ENCODE measurements around the gene OR6K3. TPM values are rescaled to one million over a fixed set of nuclear protein-coding genes. Genes with fewer than 3 reads are reported as not detected.

Gene OR6K3
- total RNA-seq, 6 experiments from 2014 or later = not detected

DNA sequence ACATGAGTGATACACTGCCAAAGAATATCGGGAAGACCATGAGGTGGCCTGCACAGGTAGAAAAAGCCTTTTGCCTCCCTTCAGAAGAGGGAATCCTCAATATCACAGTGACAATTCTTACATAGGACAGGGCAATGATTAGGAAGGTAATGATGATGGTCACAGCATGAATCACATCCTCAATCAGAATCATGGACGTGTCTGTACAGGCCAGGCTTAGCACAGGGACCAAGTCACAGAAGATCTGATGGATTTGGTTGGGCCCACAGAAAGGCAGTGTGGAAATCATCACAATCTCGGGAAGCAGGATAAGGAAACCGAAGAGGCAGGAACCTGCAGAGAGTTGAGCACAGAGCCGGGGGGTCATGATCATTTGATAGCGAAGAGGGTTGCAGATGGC lies 3.2 kb downstream of the OR6K3 start:
- DNase-seq = no peak
- Mint-ChIP-seq H3K4me3 (no peak overlapping the region), H3K9me3 (peaks cover 20% of the 10 kb centered on the region), H3K27me3 (ENCODE audit: insufficient read depth) (peaks cover 2% of the 10 kb centered on the region), H3K36me3 (ENCODE audit: low read depth) (no peaks in the 10 kb centered on the region), H3K4me1 (ENCODE audit: low read depth) (no peaks in the 10 kb centered on the region), H3K27ac (no peak overlapping the region)
- TF ChIP-seq, protein P1, sequence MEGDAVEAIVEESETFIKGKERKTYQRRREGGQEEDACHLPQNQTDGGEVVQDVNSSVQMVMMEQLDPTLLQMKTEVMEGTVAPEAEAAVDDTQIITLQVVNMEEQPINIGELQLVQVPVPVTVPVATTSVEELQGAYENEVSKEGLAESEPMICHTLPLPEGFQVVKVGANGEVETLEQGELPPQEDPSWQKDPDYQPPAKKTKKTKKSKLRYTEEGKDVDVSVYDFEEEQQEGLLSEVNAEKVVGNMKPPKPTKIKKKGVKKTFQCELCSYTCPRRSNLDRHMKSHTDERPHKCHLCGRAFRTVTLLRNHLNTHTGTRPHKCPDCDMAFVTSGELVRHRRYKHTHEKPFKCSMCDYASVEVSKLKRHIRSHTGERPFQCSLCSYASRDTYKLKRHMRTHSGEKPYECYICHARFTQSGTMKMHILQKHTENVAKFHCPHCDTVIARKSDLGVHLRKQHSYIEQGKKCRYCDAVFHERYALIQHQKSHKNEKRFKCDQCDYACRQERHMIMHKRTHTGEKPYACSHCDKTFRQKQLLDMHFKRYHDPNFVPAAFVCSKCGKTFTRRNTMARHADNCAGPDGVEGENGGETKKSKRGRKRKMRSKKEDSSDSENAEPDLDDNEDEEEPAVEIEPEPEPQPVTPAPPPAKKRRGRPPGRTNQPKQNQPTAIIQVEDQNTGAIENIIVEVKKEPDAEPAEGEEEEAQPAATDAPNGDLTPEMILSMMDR (IDR thresholded peaks at IDR 0.05) = no peak

DNA sequence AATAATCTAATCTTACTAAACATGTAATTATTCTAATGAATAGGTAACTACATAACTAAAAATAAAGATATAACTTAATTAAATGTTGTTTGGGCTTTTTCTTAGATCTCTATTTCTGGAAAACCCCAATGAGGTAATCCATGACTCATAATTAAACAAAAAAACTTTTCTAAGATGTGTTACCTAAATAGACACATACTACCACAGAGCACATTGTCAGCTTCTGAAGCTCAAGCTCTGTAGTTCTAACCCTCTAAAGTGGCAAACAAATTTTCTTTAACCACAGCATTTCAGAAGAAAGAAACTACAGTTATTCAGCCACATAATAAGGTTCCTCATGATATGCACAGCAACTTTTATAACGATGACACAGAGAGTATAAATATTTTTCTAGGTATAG lies 4.2 kb downstream of the OR6K3 start:
- DNase-seq = no peak
- no peak overlapping the region for H3K27ac Mint-ChIP-seq
- TF ChIP-seq, protein P1 (IDR thresholded peaks at IDR 0.05) = no peak
- H3K4me3 Mint-ChIP-seq = no peak overlapping the region
- H3K9me3 Mint-ChIP-seq = peaks cover 18% of the 10 kb centered on the region
- H3K4me1 Mint-ChIP-seq (ENCODE audit: low read depth) = no peaks in the 10 kb centered on the region
- peaks cover 2% of the 10 kb centered on the region for H3K27me3 Mint-ChIP-seq (ENCODE audit: insufficient read depth)
- H3K36me3 Mint-ChIP-seq (ENCODE audit: low read depth) = no peaks in the 10 kb centered on the region

DNA sequence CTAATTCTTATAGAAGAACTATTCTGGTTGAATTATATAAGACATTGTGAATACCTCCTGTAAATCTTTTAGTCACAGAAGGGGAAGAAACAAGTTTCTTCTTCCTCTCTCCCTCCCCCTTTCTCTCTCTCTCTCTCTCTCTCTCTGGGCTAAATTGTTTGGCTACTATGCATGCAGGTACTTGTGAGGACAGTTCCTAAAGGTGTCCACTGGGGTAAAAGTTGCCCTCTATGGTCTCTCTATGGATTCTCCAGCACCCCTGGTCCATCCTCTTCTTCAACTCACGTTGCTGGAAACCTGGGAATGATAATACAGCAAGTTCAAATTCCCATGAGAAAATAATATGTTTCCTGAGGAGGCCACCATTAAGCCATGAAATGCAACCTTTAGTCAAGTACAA lies 5.8 kb downstream of the OR6K3 start:
- H3K36me3 Mint-ChIP-seq (ENCODE audit: low read depth) = no peaks in the 10 kb centered on the region
- TF ChIP-seq, protein P1 (IDR thresholded peaks at IDR 0.05) = no peak
- H3K9me3 Mint-ChIP-seq = peaks cover 18% of the 10 kb centered on the region
- no peaks in the 10 kb centered on the region for H3K4me1 Mint-ChIP-seq (ENCODE audit: low read depth)
- no peak for DNase-seq
- H3K27me3 Mint-ChIP-seq (ENCODE audit: insufficient read depth) = peaks cover 2% of the 10 kb centered on the region
- no peak overlapping the region for H3K27ac Mint-ChIP-seq
- H3K4me3 Mint-ChIP-seq = no peak overlapping the region

DNA sequence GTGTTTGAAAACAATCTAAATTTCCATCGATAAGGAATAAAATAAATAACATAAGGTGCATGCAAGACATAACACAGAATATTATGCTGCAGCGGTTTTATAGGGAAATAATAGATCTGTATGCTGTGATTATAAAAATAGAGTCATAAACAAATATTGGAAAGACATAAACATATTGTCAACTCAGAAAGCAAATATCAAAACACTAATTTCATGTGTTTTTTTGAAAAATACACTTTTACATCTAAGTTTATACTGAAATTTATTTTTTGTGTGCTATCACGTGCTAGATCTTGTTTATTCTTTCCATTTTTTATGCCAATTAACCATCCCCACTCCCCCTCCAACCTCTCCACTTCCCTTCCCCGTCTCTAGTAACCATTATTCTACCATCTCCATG lies 9.4 kb downstream of the OR6K3 start:
- H3K36me3 Mint-ChIP-seq (ENCODE audit: low read depth) = no peaks in the 10 kb centered on the region
- TF ChIP-seq, protein P1 (IDR thresholded peaks at IDR 0.05) = no peak
- no peaks in the 10 kb centered on the region for H3K27me3 Mint-ChIP-seq (ENCODE audit: insufficient read depth)
- no peak overlapping the region for H3K27ac Mint-ChIP-seq
- H3K4me3 Mint-ChIP-seq = no peak overlapping the region
- H3K4me1 Mint-ChIP-seq (ENCODE audit: low read depth) = no peaks in the 10 kb centered on the region
- H3K9me3 Mint-ChIP-seq = peaks cover 4% of the 10 kb centered on the region; the same call in 1 of the 2 replicates
- no peak for DNase-seq

DNA sequence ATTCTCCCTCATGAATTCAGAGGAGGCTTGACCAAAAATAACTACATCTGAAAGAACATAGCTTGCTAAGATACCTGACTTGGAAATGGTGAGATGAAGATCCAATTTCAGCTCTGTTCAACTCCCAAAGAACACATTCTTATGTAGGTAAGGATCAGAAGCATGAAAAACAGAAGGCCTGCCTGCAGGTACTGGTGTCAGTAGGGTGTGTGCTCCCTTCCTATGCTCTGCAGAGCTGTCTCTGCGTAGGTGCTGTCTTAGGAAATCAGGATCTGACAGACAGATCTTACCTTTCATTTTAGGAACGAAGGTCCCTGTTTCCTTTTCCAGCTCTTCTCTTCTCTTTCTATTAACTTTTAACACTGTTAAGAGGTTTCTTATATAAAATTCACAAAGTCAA lies 14.4 kb downstream of the OR6K3 start:
- H3K4me3 Mint-ChIP-seq = no peak overlapping the region
- H3K27me3 Mint-ChIP-seq (ENCODE audit: insufficient read depth) = no peaks in the 10 kb centered on the region
- no peaks in the 10 kb centered on the region for H3K4me1 Mint-ChIP-seq (ENCODE audit: low read depth)
- no peaks in the 10 kb centered on the region for H3K36me3 Mint-ChIP-seq (ENCODE audit: low read depth)
- H3K27ac Mint-ChIP-seq = no peak overlapping the region
- no peak for DNase-seq
- TF ChIP-seq, protein P1 (IDR thresholded peaks at IDR 0.05) = no peak
- H3K9me3 Mint-ChIP-seq = no peaks in the 10 kb centered on the region

DNA sequence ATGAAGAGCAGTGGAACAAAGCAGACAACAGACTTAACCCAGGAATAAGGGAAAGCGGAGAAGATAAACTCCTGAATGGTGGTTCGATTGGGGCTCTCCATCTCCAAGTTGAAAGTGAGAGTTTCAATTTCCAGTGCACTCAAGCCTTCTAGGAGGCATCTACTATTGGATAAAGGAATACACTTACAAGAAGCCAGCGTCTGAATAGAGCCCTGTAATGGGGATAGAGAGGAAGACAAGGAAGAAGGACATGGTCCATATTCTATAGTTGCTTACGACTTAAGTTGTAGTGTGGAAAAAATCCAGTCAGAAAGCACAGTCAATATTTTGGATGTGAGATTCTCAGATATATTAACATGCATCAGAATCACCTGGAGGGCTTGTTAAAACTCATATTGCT lies 20.0 kb downstream of the OR6K3 start, which contains the start of gene OR6K2:
Gene OR6K2, minus strand, starts transcription at position 101 of the 400 bp plus-strand sequence. Its CDS starts 0 bp downstream, at position 101.
- H3K9me3 Mint-ChIP-seq = peaks cover 5% of the 10 kb centered on the region
- no peaks in the 10 kb centered on the region for H3K27me3 Mint-ChIP-seq (ENCODE audit: insufficient read depth)
- TF ChIP-seq, protein P1 (IDR thresholded peaks at IDR 0.05) = no peak
- H3K36me3 Mint-ChIP-seq (ENCODE audit: low read depth) = no peaks in the 10 kb centered on the region
- H3K27ac Mint-ChIP-seq = no peak within 1 kb of the TSS
- no peak for DNase-seq
- H3K4me1 Mint-ChIP-seq (ENCODE audit: low read depth) = no peaks in the 10 kb centered on the region
- no peak within 1 kb of the TSS for H3K4me3 Mint-ChIP-seq

Measured in HFFc6 (cell line).